ENCODE measurements around the gene CRYL1.

CRYL1 gene

GRCh38 chr13:20497006-20497775, 28.5 kb downstream of the CRYL1 start:
- DNase-seq (ENCODE audit: extremely low spot score, insufficient read length, low read depth) (no peak), FAIRE-seq (no peak)

GRCh38 chr13:20495087-20496023, 30.3 kb downstream of the CRYL1 start:
- DNase-seq (ENCODE audit: extremely low spot score, insufficient read length, low read depth) (peak; percentile 44), FAIRE-seq (peak; percentile 80)

GRCh38 chr13:20494656-20495055, 31.0 kb downstream of the CRYL1 start:
- DNase-seq (ENCODE audit: extremely low spot score, insufficient read length, low read depth) (no peak), FAIRE-seq (no peak)

- FAIRE-seq = no peak
- DNase-seq (ENCODE audit: extremely low spot score, insufficient read length, low read depth) = no peak
Observed at GRCh38 chr13:20492641-20493040, 33.0 kb downstream of the CRYL1 start.

- FAIRE-seq = no peak
- DNase-seq (ENCODE audit: extremely low spot score, insufficient read length, low read depth) = no peak
Observed at GRCh38 chr13:20491926-20492435, 33.7 kb downstream of the CRYL1 start.

GRCh38 chr13:20489185-20489820, 36.4 kb downstream of the CRYL1 start:
- DNase-seq (ENCODE audit: extremely low spot score, insufficient read length, low read depth) = peak; percentile 38
- no peak for FAIRE-seq

- DNase-seq (ENCODE audit: extremely low spot score, insufficient read length, low read depth) (no peak), FAIRE-seq (no peak)
Observed at GRCh38 chr13:20487927-20488326, 37.7 kb downstream of the CRYL1 start.

GRCh38 chr13:20482787-20483186, 42.9 kb downstream of the CRYL1 start:
- no peak for DNase-seq (ENCODE audit: extremely low spot score, insufficient read length, low read depth)
- no peak for FAIRE-seq

- FAIRE-seq (no peak), DNase-seq (ENCODE audit: extremely low spot score, insufficient read length, low read depth) (no peak)
Observed at GRCh38 chr13:20482275-20482761, 43.3 kb downstream of the CRYL1 start.

- DNase-seq (ENCODE audit: extremely low spot score, insufficient read length, low read depth) = no peak
Observed at GRCh38 chr13:20477394-20477793, 48.3 kb downstream of the CRYL1 start.

GRCh38 chr13:20475927-20476691, 49.5 kb downstream of the CRYL1 start:
- FAIRE-seq (peak; percentile 92), DNase-seq (ENCODE audit: extremely low spot score, insufficient read length, low read depth) (peak; percentile 67)

More at GRCh38 chr13:20477394-20477793, 48.3 kb downstream of the CRYL1 start:
- FAIRE-seq = no peak

- FAIRE-seq (no peak), DNase-seq (ENCODE audit: extremely low spot score, insufficient read length, low read depth) (no peak)
Observed at GRCh38 chr13:20474515-20474914, 51.1 kb downstream of the CRYL1 start.

GRCh38 chr13:20473888-20474287, 51.8 kb downstream of the CRYL1 start:
- no peak for FAIRE-seq
- no peak for DNase-seq (ENCODE audit: extremely low spot score, insufficient read length, low read depth)

- DNase-seq (ENCODE audit: extremely low spot score, insufficient read length, low read depth) (no peak), FAIRE-seq (no peak)
Observed at GRCh38 chr13:20473139-20473538, 52.5 kb downstream of the CRYL1 start.

GRCh38 chr13:20472531-20472930, 53.1 kb downstream of the CRYL1 start:
- DNase-seq (ENCODE audit: extremely low spot score, insufficient read length, low read depth) (no peak), FAIRE-seq (no peak)

- no peak for DNase-seq (ENCODE audit: extremely low spot score, insufficient read length, low read depth)
- FAIRE-seq = no peak
Observed at GRCh38 chr13:20470136-20470535, 55.5 kb downstream of the CRYL1 start.

- FAIRE-seq (no peak), DNase-seq (ENCODE audit: extremely low spot score, insufficient read length, low read depth) (no peak)
Observed at GRCh38 chr13:20466371-20466770, 59.3 kb downstream of the CRYL1 start.

- FAIRE-seq (no peak), DNase-seq (ENCODE audit: extremely low spot score, insufficient read length, low read depth) (no peak)
Observed at GRCh38 chr13:20465218-20465879, 60.3 kb downstream of the CRYL1 start.

- DNase-seq (ENCODE audit: extremely low spot score, insufficient read length, low read depth) = no peak
- FAIRE-seq = no peak
Observed at GRCh38 chr13:20462921-20463320, 62.7 kb downstream of the CRYL1 start.

All from GM18507 (cell line).